Fibroblast of upper back skin (primary cell): Measurements from ENCODE around the gene TRIO.

Experiments
- DNase-seq: peaks from one replicate; pipeline ENCODE4 v3.0.0-alpha.2; 2013

The TRIO gene

GRCh38 chr5:14305045-14305444, 161.9 kb downstream of the TRIO start:
- peak; percentile 55 for DNase-seq

GRCh38 chr5:14306329-14306815, 163.2 kb downstream of the TRIO start:
- DNase-seq = no peak

GRCh38 chr5:14308384-14309154, 165.4 kb downstream of the TRIO start:
- no peak for DNase-seq

GRCh38 chr5:14309199-14309598, 166.1 kb downstream of the TRIO start:
- DNase-seq = no peak

- DNase-seq = no peak
These were observed 166.9 kb downstream of the TRIO start for GRCh38 chr5:14309878-14310531.

GRCh38 chr5:14310901-14311300, 167.8 kb downstream of the TRIO start:
- no peak for DNase-seq

- no peak for DNase-seq
These were observed 171.0 kb downstream of the TRIO start for GRCh38 chr5:14313986-14314690.

GRCh38 chr5:14316471-14316870, 173.3 kb downstream of the TRIO start:
- DNase-seq = no peak

GRCh38 chr5:14319102-14319501, 176.0 kb downstream of the TRIO start:
- DNase-seq = no peak

- peak; percentile 22 for DNase-seq
These were observed 178.8 kb downstream of the TRIO start for GRCh38 chr5:14321936-14322335.

- no peak for DNase-seq
These were observed 179.5 kb downstream of the TRIO start for GRCh38 chr5:14322437-14323187.

- DNase-seq = no peak
These were observed 180.3 kb downstream of the TRIO start for GRCh38 chr5:14323466-14323865.

- no peak for DNase-seq
These were observed 182.2 kb downstream of the TRIO start for GRCh38 chr5:14325369-14325768.

- DNase-seq = no peak
These were observed 183.1 kb downstream of the TRIO start for GRCh38 chr5:14326035-14326903.

GRCh38 chr5:14327624-14328023, 184.5 kb downstream of the TRIO start:
- DNase-seq = peak; percentile 45

GRCh38 chr5:14328144-14328543, 185.0 kb downstream of the TRIO start:
- no peak for DNase-seq

GRCh38 chr5:14330291-14330690, 187.1 kb downstream of the TRIO start:
- no peak for DNase-seq

- no peak for DNase-seq
These were observed 187.7 kb downstream of the TRIO start for GRCh38 chr5:14330729-14331385.

GRCh38 chr5:14331386-14331781, 188.2 kb downstream of the TRIO start:
- peak; percentile 58 for DNase-seq

- DNase-seq = no peak
These were observed 189.0 kb downstream of the TRIO start for GRCh38 chr5:14332038-14332631.

GRCh38 chr5:14332746-14333145, 189.6 kb downstream of the TRIO start:
- DNase-seq = no peak
